ENCODE measurements around the gene TAB3. TPM values are rescaled to one million over a fixed set of nuclear protein-coding genes. Genes with fewer than 3 reads are reported as not detected.
"Not testable (repeated sequence)": the region's sequence is repeated elsewhere in the genome, so short reads cannot be mapped to it uniquely, and the experiment has no call there.

TAB3 gene
- total RNA-seq, 2 donors from 2014 or later = 19.5 to 25.2 TPM

GRCh38 chrX:30799327-30799726, 89.7 kb downstream of the TAB3 start:
- DNase-seq (ENCODE audit: low spot score in 2 of 2) = no peak
- no peak overlapping the region for H3K27ac Mint-ChIP-seq
- no peak for ATAC-seq
- H3K36me3 Mint-ChIP-seq = no peaks in the 10 kb centered on the region
- H3K9me3 Mint-ChIP-seq = peaks cover 0 to 3% of the 10 kb centered on the region in 2 donors

DNA sequence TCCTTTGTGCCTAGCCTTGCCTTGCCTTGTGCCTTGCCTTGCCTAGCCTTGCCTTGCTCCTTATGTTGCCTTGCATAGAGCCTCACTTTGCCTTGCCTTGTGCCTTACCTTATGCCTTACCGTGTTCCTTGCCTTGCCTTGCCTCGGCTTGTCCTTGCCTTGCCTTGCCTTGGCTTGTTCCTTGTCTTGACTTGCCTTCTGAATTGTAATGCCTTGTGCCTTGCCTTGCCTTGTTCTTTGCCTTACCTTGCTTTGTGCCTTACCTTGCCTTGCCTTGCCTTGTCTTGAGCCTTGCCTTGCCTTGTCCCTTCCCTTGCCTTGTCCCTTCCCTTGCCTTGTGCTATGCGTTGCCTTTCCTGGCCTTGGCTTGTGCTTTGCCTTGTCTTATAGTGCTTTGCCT, 90.2 kb downstream of the TAB3 start:
- DNase-seq (ENCODE audit: low spot score in 2 of 2) = no peak
- H3K9me3 Mint-ChIP-seq = peaks cover 0 to 3% of the 10 kb centered on the region in 2 donors
- H3K36me3 Mint-ChIP-seq = no peaks in the 10 kb centered on the region
- H3K27ac Mint-ChIP-seq = no peak overlapping the region
- ATAC-seq = no peak

DNA sequence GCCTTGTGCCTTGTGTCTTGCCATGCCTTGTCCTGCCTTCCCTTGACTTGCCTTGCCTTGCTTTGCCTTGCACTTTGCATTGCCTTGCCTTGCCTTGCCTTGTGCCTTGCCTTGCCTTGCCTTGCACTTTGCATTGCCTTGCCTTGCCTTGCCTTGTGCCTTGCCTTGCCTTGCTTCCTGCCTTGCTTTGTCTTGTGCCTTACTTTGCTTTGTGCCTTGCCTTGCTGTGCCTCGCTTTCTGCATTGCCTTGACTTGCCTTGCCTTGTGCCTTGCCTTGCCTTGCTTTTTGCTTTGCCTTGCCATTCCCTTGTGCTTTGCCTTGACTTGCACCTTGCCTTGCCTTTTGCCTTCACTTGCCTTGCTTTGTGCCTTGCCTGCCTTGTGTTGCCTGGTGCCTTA, 91.8 kb downstream of the TAB3 start:
- H3K27ac Mint-ChIP-seq; H3K36me3 Mint-ChIP-seq; H3K9me3 Mint-ChIP-seq; ATAC-seq; DNase-seq (ENCODE audit: low spot score in 2 of 2): not testable (repeated sequence)

DNA sequence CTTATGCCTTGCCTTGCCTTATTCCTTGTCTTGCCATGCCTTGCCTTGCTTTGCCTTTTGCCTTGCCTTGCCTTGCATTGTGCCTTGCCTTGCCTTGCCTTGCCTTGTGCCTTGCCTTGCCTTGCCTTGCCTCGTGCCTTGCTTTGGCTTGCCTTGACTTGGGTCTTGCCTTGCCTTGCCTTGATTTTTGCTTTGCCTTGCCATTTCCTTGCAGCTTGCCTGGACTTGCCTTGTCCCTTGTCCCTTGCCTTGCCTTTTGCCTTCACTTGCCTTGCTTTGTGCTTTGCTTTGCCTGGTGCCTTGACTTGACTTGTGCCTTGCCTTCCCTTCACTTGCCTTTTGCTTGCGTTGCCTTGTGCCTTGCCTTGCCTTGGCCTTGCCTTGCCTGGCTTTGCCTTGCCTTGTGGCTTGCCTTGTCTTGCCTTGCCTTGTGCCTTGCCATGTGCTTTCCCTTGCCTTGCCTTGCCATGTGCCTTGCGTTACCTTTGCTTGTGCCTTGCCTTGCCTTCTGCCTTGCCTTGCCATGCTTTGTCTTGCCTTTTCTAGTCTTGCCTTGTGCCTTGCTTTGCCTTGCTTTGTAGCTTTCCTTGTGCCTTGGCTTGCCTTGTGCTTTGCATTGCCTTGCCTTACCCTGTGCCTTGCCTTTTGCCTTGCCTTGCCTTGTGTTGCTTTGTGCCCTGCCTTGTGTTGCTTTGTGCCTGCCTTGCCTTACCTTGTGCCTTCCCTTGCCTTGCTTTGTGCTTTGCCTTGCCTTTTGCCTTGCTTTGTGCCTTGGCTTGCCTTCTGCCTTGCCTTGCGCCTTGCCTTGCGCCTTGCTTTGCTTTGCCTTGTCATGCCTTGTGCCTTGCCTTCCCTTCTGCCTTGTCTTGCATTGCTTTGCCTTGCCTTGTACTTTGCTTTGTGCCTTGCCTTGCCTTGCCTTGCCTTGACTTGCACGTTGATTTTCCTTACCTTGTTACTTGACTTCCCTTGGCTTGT, 92.8 kb downstream of the TAB3 start:
- H3K36me3 Mint-ChIP-seq = no peaks in the 10 kb centered on the region
- DNase-seq (ENCODE audit: low spot score in 2 of 2) = no peak
- no peak overlapping the region for H3K27ac Mint-ChIP-seq
- ATAC-seq = no peak
- H3K9me3 Mint-ChIP-seq = peaks cover 0 to 3% of the 10 kb centered on the region in 2 donors

DNA sequence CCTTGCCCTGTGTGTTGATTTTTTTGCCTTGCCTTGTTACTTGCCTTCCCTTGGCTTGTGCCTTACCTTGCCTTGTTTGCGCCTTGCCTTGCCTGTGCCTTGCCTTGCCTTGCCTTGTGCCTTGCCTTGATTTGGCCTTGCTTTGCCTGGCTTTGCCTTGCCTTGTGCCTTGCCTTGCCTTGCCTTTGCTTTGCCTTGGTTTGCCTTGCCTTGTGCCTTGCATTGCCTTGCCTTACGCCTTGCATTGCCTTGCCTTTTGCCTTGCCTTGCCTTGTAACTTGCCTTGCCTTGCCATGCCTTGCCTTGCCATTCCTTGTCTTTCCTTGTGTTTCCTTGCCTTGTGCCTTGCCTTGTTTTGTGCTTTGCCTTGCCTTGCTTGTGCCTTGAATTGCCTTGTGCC, 94.6 kb downstream of the TAB3 start:
- DNase-seq (ENCODE audit: low spot score in 2 of 2) = no peak
- H3K9me3 Mint-ChIP-seq = peaks cover 0 to 3% of the 10 kb centered on the region in 2 donors
- no peaks in the 10 kb centered on the region for H3K36me3 Mint-ChIP-seq
- H3K27ac Mint-ChIP-seq = no peak overlapping the region
- ATAC-seq = no peak

DNA sequence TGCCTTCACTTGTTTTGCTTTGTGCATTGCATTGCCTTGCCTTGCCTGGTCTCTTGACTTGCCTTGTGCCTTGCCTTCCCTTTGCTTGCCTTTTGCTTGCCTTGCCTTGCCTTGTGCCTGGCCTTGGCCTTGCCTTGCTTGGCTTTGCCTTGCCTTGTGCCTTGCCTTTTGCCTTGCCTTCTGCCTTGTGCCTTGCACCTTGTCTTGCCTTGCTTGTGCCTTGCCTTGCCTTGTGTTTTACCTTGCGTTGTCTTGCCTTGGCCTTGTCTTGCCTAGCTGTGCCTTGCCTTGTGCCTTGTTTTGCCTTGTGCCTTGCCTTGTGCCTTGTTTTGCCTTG, 95.3 kb downstream of the TAB3 start:
- ATAC-seq (no peak), DNase-seq (ENCODE audit: low spot score in 2 of 2) (no peak)
- H3K36me3 Mint-ChIP-seq = no peaks in the 10 kb centered on the region
- H3K9me3 Mint-ChIP-seq = peaks cover 0 to 3% of the 10 kb centered on the region in 2 donors
- no peak overlapping the region for H3K27ac Mint-ChIP-seq

- no peak for ATAC-seq
- H3K9me3 Mint-ChIP-seq = peaks cover 0 to 3% of the 10 kb centered on the region in 2 donors
- no peaks in the 10 kb centered on the region for H3K36me3 Mint-ChIP-seq
- H3K27ac Mint-ChIP-seq = no peak overlapping the region
- no peak for DNase-seq (ENCODE audit: low spot score in 2 of 2)
These were observed 95.8 kb downstream of the TAB3 start for GRCh38 chrX:30793075-30793766.

GRCh38 chrX:30791296-30792278, 97.5 kb downstream of the TAB3 start:
- Mint-ChIP-seq H3K36me3 (no peaks in the 10 kb centered on the region), H3K9me3 (peaks cover 0 to 3% of the 10 kb centered on the region in 2 donors), H3K27ac (no peak overlapping the region)
- no peak for ATAC-seq
- DNase-seq (ENCODE audit: low spot score in 2 of 2) = no peak

GRCh38 chrX:30787012-30787411, 102.0 kb downstream of the TAB3 start:
- Mint-ChIP-seq H3K9me3 (no peaks in the 10 kb centered on the region), H3K27ac (no peak overlapping the region), H3K36me3 (no peaks in the 10 kb centered on the region)
- DNase-seq (ENCODE audit: low spot score in 2 of 2) (no peak), ATAC-seq (no peak)

- Mint-ChIP-seq H3K9me3 (no peaks in the 10 kb centered on the region), H3K27ac (no peak overlapping the region), H3K36me3 (no peaks in the 10 kb centered on the region)
- DNase-seq (ENCODE audit: low spot score in 2 of 2) (no peak), ATAC-seq (peak; percentile 42 to 56)
These were observed 102.7 kb downstream of the TAB3 start for GRCh38 chrX:30786374-30786773.

- peaks cover 0 to 4% of the 10 kb centered on the region in 2 donors for H3K9me3 Mint-ChIP-seq
- ATAC-seq = peak; percentile 81 to 86
- H3K36me3 Mint-ChIP-seq = peaks cover 0 to 6% of the 10 kb centered on the region in 2 donors
- no peak for DNase-seq (ENCODE audit: low spot score in 2 of 2)
- peak overlapping the region; percentile 77 to 90 for H3K27ac Mint-ChIP-seq
These were observed 107.2 kb downstream of the TAB3 start for GRCh38 chrX:30781711-30782444.

DNA sequence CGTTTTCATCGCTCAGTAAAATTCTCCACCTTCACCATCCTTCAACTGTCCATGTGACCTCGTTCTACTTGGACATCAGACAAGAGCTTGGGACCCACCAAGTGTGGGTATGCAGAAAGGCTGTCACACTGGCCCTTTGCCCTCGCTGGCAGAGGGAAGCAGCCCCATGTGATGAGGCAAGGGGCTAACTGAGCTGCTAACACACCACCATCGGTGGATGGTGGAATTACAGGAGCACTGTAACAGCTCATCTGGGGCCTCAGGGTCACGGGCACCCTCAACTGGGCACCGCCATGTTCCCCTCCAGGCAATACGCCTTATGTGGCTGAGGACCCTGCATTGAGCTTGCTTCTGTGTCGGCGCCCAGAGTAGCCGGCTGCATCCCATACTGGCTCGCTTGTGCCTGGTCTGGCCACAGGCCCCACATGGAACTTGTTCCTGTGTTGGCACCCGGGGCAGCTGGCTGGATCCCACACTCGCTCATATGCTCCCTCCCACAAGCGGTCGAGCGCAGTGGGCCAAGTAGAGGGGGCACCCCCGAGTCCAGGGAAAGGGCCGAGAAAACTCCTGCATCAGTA, 109.5 kb downstream of the TAB3 start:
- ATAC-seq (peak in 1 of 2 donors; percentile 10), DNase-seq (ENCODE audit: low spot score in 2 of 2) (no peak)
- Mint-ChIP-seq H3K9me3 (peaks cover 0 to 4% of the 10 kb centered on the region in 2 donors), H3K36me3 (peaks cover 0 to 6% of the 10 kb centered on the region in 2 donors), H3K27ac (peak overlapping the region in 1 of 2 donors; percentile 41)

- ATAC-seq (no peak), DNase-seq (ENCODE audit: low spot score in 2 of 2) (no peak)
- Mint-ChIP-seq H3K27ac (no peak overlapping the region), H3K36me3 (peaks cover 0 to 6% of the 10 kb centered on the region in 2 donors), H3K9me3 (peaks cover 0 to 8% of the 10 kb centered on the region in 2 donors)
These were observed 111.5 kb downstream of the TAB3 start for GRCh38 chrX:30777575-30777974.

All from activated naive CD4-positive, alpha-beta T cell treated with anti-CD3 and anti-CD28 coated beads, Interleukin-2, amount 50 U/mL, for 72 hours (primary cell).